WTC11 (cell line): ENCODE results near the gene C1QL1. TPM values are rescaled to one million over a fixed set of nuclear protein-coding genes. Genes with fewer than 3 reads are reported as not detected.
A peak's percentile ranks its signal among the peaks of the same experiment; 100 is the strongest.

Experiments
- ATAC-seq: fragments of 200-7000 bp; cut with Tn5 transposase; 2 replicates; pipeline ENCODE4 v1.10.0; 2021; ENCODE audit warnings: mild to moderate bottlenecking, moderate library complexity
- CTCF ChIA-PET: fragments of 300-600 bp; sonication (Branson Sonifier 250); formaldehyde crosslinking; loops from one replicate; lab custom pipeline; 2021; ENCODE audit warnings: antibody characterized with exemption; lab: Charles Lee
- POLR2A ChIA-PET: fragments of 350-600 bp; sonication (Branson Sonifier 250); formaldehyde crosslinking; loops from one replicate; lab custom pipeline; 2021; ENCODE audit warnings: antibody characterized with exemption; lab: Charles Lee
- DNase-seq: peaks from one replicate; pipeline ENCODE4 v3.0.0; 2021; ENCODE audit warnings: low spot score
- H3K27ac Mint-ChIP-seq: 2 replicates; pipeline ENCODE4 v1.8.0; 2021; ENCODE audit warnings: mixed read lengths
- H3K27me3 Mint-ChIP-seq: 2 replicates; pipeline ENCODE4 v1.8.0; 2021; ENCODE audit warnings: low read depth, mild to moderate bottlenecking, moderate library complexity, mixed read lengths
- H3K36me3 Mint-ChIP-seq: 2 replicates; pipeline ENCODE4 v1.8.0; 2021; ENCODE audit warnings: mixed read lengths
- H3K4me1 Mint-ChIP-seq: 2 replicates; pipeline ENCODE4 v1.8.0; 2022; ENCODE audit warnings: mixed read lengths
- H3K4me3 Mint-ChIP-seq: 2 replicates; pipeline ENCODE4 v1.8.0; 2021; ENCODE audit warnings: mild to moderate bottlenecking, moderate library complexity, mixed read lengths
- H3K9me3 Mint-ChIP-seq: 2 replicates; pipeline ENCODE4 v1.8.0; 2021; ENCODE audit warnings: mixed read lengths
- CREM ChIP-seq: sonication (generic); formaldehyde crosslinking; IDR thresholded peaks from 2 replicates; pipeline ENCODE4 v1.8.1; 2022; ENCODE audit warnings: mild to moderate bottlenecking, missing genetic modification reagents, moderate library complexity
- ELF4 ChIP-seq: sonication (generic); formaldehyde crosslinking; IDR thresholded peaks from 2 replicates; pipeline ENCODE4 v1.8.1; 2022; ENCODE audit warnings: low read depth, mild to moderate bottlenecking, moderate library complexity, missing genetic modification reagents
- ERG ChIP-seq: fragments of 250-450 bp; sonication (Bioruptor Pico); IDR thresholded peaks from 2 replicates; pipeline ENCODE4 v1.8.0; 2021; ENCODE audit warnings: mild to moderate bottlenecking
- FOXK1 ChIP-seq: sonication (generic); formaldehyde crosslinking; IDR thresholded peaks from 2 replicates; pipeline ENCODE4 v1.8.0; 2022; ENCODE audit warnings: mild to moderate bottlenecking, moderate library complexity, missing genetic modification reagents
- MXD4 ChIP-seq: fragments of 250-450 bp; sonication (Bioruptor Pico); IDR thresholded peaks from 2 replicates; pipeline ENCODE4 v1.8.0; 2021; ENCODE audit warnings: mild to moderate bottlenecking, moderate library complexity, borderline replicate concordance
- OVOL2 ChIP-seq: fragments of 250-450 bp; sonication (Bioruptor Pico); IDR thresholded peaks from 2 replicates; pipeline ENCODE4 v1.9.0; 2021; ENCODE audit warnings: mild to moderate bottlenecking, borderline replicate concordance
- PREB ChIP-seq: sonication (generic); formaldehyde crosslinking; IDR thresholded peaks from 2 replicates; pipeline ENCODE4 v1.8.1; 2022; ENCODE audit warnings: mild to moderate bottlenecking, missing genetic modification reagents, moderate library complexity, borderline replicate concordance
- STAT6 ChIP-seq: sonication (generic); formaldehyde crosslinking; conservative IDR thresholded peaks from 2 replicates; pipeline ENCODE4 v1.8.1; 2023; ENCODE audit warnings: mild to moderate bottlenecking, low read depth, missing genetic modification reagents, moderate library complexity
- TEAD4 ChIP-seq: sonication (generic); formaldehyde crosslinking; IDR thresholded peaks from 2 replicates; pipeline ENCODE4 v1.8.0; 2022; ENCODE audit warnings: mild to moderate bottlenecking, missing genetic modification reagents
- USF1 ChIP-seq: sonication (generic); formaldehyde crosslinking; IDR thresholded peaks from 2 replicates; pipeline ENCODE4 v1.8.0; 2022; ENCODE audit warnings: mild to moderate bottlenecking, missing genetic modification reagents
- USF2 ChIP-seq: sonication (generic); formaldehyde crosslinking; IDR thresholded peaks from 2 replicates; pipeline ENCODE4 v1.8.1; 2023; ENCODE audit warnings: mild to moderate bottlenecking, missing genetic modification reagents, moderate library complexity
- ZBTB21 ChIP-seq: sonication (generic); formaldehyde crosslinking; IDR thresholded peaks from 2 replicates; pipeline ENCODE4 v1.8.1; 2023; ENCODE audit warnings: mild to moderate bottlenecking, missing genetic modification reagents, borderline replicate concordance
- ZNF219 ChIP-seq: sonication (generic); formaldehyde crosslinking; IDR thresholded peaks from 2 replicates; pipeline ENCODE4 v1.8.0; 2023; ENCODE audit warnings: missing genetic modification reagents, mild to moderate bottlenecking, borderline replicate concordance
- ZNF263 ChIP-seq: sonication (generic); formaldehyde crosslinking; IDR thresholded peaks from 2 replicates; pipeline ENCODE4 v1.8.1; 2022; ENCODE audit warnings: low read depth, mild to moderate bottlenecking, moderate library complexity, missing genetic modification reagents
- ZNF317 ChIP-seq: sonication (generic); formaldehyde crosslinking; IDR thresholded peaks from 2 replicates; pipeline ENCODE4 v1.8.1; 2023; ENCODE audit warnings: low read depth, mild to moderate bottlenecking, moderate library complexity, missing genetic modification reagents, borderline replicate concordance
- ZNF512 ChIP-seq: sonication (generic); formaldehyde crosslinking; IDR thresholded peaks from 2 replicates; pipeline ENCODE4 v1.8.1; 2022; ENCODE audit warnings: missing genetic modification reagents, borderline replicate concordance
- ZNF671 ChIP-seq: fragments of 250-450 bp; sonication (Bioruptor Pico); IDR thresholded peaks from 2 replicates; pipeline ENCODE4 v1.8.0; 2021; ENCODE audit warnings: mild to moderate bottlenecking
- total RNA-seq: library from RNA; stranded (reverse); gene quantifications from 3 replicates; pipeline ENCODE4 v1.2.3, GENCODE V29; 2021
- TF ChIP-seq, protein P1 (sequence below): fragments of 250-450 bp; sonication (Bioruptor Pico); conservative IDR thresholded peaks from 2 replicates; pipeline ENCODE4 v1.9.0; 2021; ENCODE audit warnings: mild to moderate bottlenecking
- TF ChIP-seq, protein P2 (sequence below): sonication (generic); formaldehyde crosslinking; conservative IDR thresholded peaks from 2 replicates; pipeline ENCODE4 v1.8.1; 2022; ENCODE audit warnings: mild to moderate bottlenecking, missing genetic modification reagents

Gene C1QL1
- total RNA-seq, 1 experiment from 2014 or later = 13.4 TPM

DNA sequence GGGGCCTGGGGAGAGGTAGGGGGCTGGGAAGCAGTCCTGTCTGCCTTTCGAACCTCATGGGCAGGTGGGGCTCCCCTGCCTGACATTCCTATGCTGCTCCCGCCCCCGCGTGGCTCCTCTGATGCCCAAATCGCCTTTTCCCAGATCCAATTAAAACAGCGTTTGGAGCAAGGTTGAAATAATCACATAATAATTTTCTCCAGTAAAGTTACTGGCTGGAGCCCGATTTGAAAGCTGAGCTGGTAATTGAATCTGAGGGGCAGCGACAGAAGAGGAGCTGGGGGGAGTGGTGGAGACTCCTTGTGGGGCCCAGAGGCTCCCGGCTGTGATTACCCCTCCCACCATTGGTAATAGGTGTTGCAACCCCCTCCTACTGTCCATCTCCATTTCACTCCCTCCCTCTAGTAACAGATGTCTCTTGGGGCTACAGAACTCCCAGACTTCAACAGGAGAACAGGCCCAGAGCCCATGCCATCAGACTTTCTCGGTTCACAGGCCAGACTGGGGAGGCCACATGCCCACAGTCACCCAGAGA is 38.9 kb upstream of the C1QL1 start:
- DNase-seq = peak; percentile 43
- CTCF ChIA-PET = interaction anchor here (0.9 to 1.5 kb wide), 4 partner anchors 12 to 96 kb away, joined by 3 to 5 read pairs (median 4); no protein-coding TSS in a partner anchor
- H3K27ac Mint-ChIP-seq = no peak overlapping the region
- no peaks in the 10 kb centered on the region for H3K9me3 Mint-ChIP-seq
- no peak for TF ChIP-seq ZBTB21 (CRISPR knock-in tag)
- TF ChIP-seq, protein P1, sequence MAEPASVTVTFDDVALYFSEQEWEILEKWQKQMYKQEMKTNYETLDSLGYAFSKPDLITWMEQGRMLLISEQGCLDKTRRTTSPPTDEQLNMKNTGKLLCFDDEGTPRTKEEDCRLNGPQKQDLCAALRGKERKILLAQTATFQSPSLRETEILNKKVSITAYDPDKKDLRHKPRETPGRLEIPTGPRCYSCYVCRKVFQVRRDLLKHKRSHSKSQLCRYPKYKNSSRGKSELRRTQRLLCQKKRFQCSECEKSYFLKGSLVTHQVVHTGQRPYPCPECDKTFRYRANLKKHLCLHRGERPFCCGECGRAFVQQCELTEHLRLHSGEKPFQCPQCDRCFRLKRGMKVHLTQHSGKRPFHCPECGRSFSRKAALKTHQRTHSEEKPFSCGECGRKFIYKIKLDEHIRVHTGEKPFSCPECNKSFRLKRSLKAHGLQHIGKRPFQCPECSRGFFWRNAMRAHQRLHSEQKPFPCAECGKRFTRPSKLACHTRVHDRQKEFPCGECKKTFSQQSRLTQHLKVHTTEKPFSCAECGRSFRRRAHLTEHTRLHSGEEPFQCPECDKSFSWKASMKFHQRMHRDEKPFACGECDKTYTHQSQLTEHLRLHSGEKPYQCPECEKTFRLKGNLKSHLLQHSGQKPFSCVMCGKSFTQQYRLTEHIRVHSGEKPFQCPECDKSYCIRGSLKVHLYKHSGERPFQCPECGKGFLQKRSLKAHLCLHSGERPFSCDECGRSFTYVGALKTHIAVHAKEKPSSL (CRISPR knock-in tag) = no peak
- no peak for TF ChIP-seq TEAD4 (CRISPR knock-in tag)
- no peak for TF ChIP-seq ERG
- no peak for TF ChIP-seq ELF4 (CRISPR knock-in tag)
- TF ChIP-seq, all 79 proteins: peak for 0
- POLR2A ChIA-PET = no interaction called here
- H3K4me1 Mint-ChIP-seq = peaks cover 36% of the 10 kb centered on the region
- H3K36me3 Mint-ChIP-seq = no peaks in the 10 kb centered on the region
- no peak overlapping the region for H3K4me3 Mint-ChIP-seq
- peak; percentile 38 for ATAC-seq
- peaks cover 12% of the 10 kb centered on the region; the same call in 1 of the 2 replicates for H3K27me3 Mint-ChIP-seq

GRCh38 chr17:45005700-45006099 is 37.6 kb upstream of the C1QL1 start:
- no peak overlapping the region for H3K27ac Mint-ChIP-seq
- no peak for ATAC-seq
- no peak overlapping the region for H3K4me3 Mint-ChIP-seq
- H3K27me3 Mint-ChIP-seq = peaks cover 12% of the 10 kb centered on the region; the same call in 1 of the 2 replicates
- H3K9me3 Mint-ChIP-seq = no peaks in the 10 kb centered on the region
- no peak for DNase-seq
- ChIA-PET POLR2A (no interaction called here), CTCF (interaction anchor here (0.7 to 1.4 kb wide), 2 partner anchors 37 to 86 kb away, joined by 3 read pairs; no protein-coding TSS in a partner anchor)
- peaks cover 39% of the 10 kb centered on the region for H3K4me1 Mint-ChIP-seq
- H3K36me3 Mint-ChIP-seq = no peaks in the 10 kb centered on the region
- no peak for TF ChIP-seq PREB
- no peak for TF ChIP-seq ZNF671 (CRISPR knock-in tag)
- TF ChIP-seq, protein P2, sequence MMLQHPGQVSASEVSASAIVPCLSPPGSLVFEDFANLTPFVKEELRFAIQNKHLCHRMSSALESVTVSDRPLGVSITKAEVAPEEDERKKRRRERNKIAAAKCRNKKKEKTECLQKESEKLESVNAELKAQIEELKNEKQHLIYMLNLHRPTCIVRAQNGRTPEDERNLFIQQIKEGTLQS (CRISPR knock-in tag) = no peak
- TF ChIP-seq STAT6 (CRISPR knock-in tag) = no peak
- no peak for TF ChIP-seq USF1 (CRISPR knock-in tag)
- TF ChIP-seq ZNF219 = no peak
- no peak for TF ChIP-seq ZNF317
- no peak for TF ChIP-seq ZNF512 (CRISPR knock-in tag)
- no peak for TF ChIP-seq ZNF263 (CRISPR knock-in tag)
- TF ChIP-seq CREM (CRISPR knock-in tag) = no peak
- TF ChIP-seq, protein P1 (CRISPR knock-in tag) = no peak
- no peak for TF ChIP-seq OVOL2
- TF ChIP-seq USF2 = no peak
- TF ChIP-seq FOXK1 = no peak
- TF ChIP-seq MXD4 (CRISPR knock-in tag) = no peak
